ENCODE results near the gene NTNG2.
"Not testable (repeated sequence)": the region's sequence is repeated elsewhere in the genome, so short reads cannot be mapped to it uniquely, and the experiment has no call there.

NTNG2 gene

DNA sequence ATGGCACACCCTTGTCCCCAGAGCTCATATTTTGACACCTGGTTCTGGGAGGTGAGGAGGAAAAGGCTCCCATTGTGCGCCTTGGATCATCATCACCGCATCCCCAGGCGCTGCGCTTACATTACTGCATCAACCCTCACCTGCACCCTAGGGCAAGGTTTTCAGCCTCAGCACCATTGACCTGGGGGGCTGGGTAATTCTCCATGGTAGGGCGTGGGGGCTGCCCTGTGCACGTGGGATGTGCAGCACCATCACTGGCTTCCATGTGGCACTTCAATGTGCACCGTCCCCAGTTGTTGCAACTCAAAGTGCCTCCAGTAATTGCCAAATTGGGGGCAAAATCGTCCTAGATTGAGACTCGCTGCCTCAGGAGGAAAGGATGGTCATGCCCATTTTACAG is 83.6 kb downstream of the NTNG2 start:
- no peak for TF ChIP-seq JUND (IDR thresholded peaks at IDR 0.05; ENCODE audit: low read depth)
- DNase-seq (ENCODE audit: low read depth in 1 of 2, low spot score in 1 of 2) = no peak
- in situ Hi-C loops (cut with HindIII; ENCODE audit: low pct_unique_long_range_greater_than_20kb, low sequenced_read_pairs) = no loop called here

- no peak for DNase-seq (ENCODE audit: low read depth in 1 of 2, low spot score in 1 of 2)
- in situ Hi-C loops (cut with HindIII; ENCODE audit: low pct_unique_long_range_greater_than_20kb, low sequenced_read_pairs) = no loop called here
Measured at GRCh38 chr9:132247942-132248341, 86.1 kb downstream of the NTNG2 start.

GRCh38 chr9:132249123-132249522 is 87.3 kb downstream of the NTNG2 start:
- in situ Hi-C loops (cut with HindIII; ENCODE audit: low pct_unique_long_range_greater_than_20kb, low sequenced_read_pairs) = no loop called here
- peak in 1 of 2 experiments; percentile 31 for DNase-seq (ENCODE audit: low read depth in 1 of 2, low spot score in 1 of 2)
- no peak for TF ChIP-seq JUND (IDR thresholded peaks at IDR 0.05; ENCODE audit: low read depth)

More at GRCh38 chr9:132247942-132248341, 86.1 kb downstream of the NTNG2 start:
- TF ChIP-seq JUND (IDR thresholded peaks at IDR 0.05; ENCODE audit: low read depth) = no peak

DNA sequence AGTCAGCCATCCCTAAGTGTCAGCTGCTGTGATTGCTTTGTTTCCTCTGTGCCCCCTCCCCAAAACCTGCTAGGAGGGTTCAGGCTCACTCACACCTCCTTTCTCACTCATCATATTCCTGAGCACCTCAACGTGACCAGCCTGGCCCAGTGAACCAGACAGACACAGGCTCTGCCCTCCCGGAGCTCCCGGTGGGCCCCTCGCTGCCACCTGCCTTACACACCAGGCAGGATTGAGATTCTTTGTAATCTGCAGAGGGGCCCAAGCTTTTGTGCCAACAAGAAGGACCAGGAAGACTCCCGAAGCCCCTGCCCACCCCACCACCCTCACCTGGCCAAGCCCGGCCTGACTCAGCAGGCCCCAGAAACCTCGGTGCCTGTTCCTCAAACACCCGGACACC is 87.8 kb downstream of the NTNG2 start:
- DNase-seq (ENCODE audit: low read depth in 1 of 2, low spot score in 1 of 2) = no peak
- in situ Hi-C loops (cut with HindIII; ENCODE audit: low pct_unique_long_range_greater_than_20kb, low sequenced_read_pairs) = no loop called here

DNA sequence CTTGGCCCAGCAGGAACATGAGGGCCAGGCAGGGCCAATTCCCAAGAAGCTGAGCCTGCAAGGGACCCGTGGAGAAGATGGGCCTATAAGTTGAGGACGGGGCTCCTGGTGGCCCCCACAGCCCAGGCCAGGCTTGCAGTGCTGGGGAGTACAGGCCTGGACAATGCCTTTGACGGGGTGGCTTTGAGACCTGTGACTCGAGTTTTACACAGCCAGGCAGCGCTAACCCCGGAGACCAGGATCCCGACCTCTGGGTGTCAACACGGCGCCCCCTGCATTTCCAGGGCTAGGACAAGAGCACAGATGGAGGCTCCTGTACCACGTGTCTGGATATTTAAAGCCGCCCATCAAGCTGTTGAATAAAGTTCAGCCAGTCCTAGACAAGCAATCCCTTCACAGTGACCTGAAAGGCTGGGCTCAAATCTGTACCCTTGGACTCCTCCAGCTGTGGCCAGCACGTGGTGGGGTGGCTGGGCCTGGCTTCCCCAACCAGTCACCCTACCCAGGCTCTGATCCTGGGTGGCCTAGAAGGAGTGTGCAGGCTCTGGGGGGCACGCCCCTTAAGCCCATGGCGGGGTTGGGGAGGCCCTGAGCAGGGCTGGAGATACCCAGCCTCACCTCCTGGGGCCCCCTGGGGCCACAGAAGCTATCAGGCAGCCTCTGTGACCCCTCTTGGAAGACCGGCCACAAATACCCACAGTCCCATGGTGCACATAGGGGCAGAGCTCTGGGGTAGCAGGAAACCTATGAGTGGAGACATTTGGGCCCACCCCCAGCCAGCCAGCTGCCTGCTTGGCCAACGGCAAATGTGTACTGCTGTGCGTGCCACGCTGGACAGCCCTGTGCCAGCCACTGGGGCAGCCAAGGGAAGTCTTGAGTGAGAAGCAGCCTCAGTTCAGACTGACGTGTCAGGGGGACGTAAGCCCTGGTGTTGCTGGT is 88.7 kb downstream of the NTNG2 start:
- no peak for DNase-seq (ENCODE audit: low read depth in 1 of 2, low spot score in 1 of 2)
- in situ Hi-C loops (cut with HindIII; ENCODE audit: low pct_unique_long_range_greater_than_20kb, low sequenced_read_pairs) = no loop called here
- no peak for TF ChIP-seq JUND (IDR thresholded peaks at IDR 0.05; ENCODE audit: low read depth)

More for the DNA sequence above, 87.8 kb downstream of the NTNG2 start:
- no peak for TF ChIP-seq JUND (IDR thresholded peaks at IDR 0.05; ENCODE audit: low read depth)

DNA sequence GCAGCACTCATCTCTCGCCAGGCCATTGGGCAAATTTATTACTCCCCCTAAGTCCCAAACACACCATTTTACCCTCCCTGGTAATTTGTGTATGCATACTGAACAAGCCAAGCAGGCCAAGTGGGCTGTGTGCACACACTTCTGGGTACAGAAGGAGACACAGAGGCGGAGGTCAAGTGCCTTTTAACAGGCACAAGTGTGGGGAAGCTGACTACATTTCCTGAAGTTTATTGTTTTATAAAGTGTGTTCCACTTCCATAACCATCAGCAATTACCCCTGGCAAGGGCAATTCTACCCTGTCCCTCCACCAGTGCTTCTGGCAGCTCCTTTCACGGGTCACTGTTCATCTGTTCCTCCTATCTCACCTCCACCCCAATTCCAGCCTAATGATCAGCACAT is 99.0 kb downstream of the NTNG2 start:
- no peak for TF ChIP-seq JUND (IDR thresholded peaks at IDR 0.05; ENCODE audit: low read depth)
- no peak for DNase-seq (ENCODE audit: low read depth in 1 of 2, low spot score in 1 of 2)
- in situ Hi-C loops (cut with HindIII; ENCODE audit: low pct_unique_long_range_greater_than_20kb, low sequenced_read_pairs) = no loop called here

DNA sequence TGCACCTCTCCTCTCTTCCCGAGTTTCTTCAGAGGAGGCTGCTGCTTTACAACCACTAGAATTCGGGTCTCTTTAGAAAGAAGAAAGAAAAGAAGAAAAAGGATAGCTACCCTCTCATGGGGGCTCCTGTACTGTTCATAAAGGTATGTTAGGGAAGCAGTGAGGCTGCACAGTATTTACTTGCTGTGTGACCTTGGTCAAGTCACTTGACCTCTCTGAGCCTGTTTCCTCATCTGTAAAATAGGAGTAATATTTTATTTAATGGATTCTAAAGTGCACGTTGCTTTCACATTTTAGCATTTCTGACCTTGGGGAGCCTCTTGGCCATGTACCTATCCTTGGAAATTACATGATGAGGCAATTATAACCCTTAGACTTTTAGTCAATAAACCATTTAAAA is 104.2 kb downstream of the NTNG2 start:
- no peak for DNase-seq (ENCODE audit: low read depth in 1 of 2, low spot score in 1 of 2)
- in situ Hi-C loops (cut with HindIII; ENCODE audit: low pct_unique_long_range_greater_than_20kb, low sequenced_read_pairs) = no loop called here
- no peak for TF ChIP-seq JUND (IDR thresholded peaks at IDR 0.05; ENCODE audit: low read depth)

GRCh38 chr9:132267660-132268059 is 105.8 kb downstream of the NTNG2 start:
- TF ChIP-seq JUND (IDR thresholded peaks at IDR 0.05; ENCODE audit: low read depth) = no peak
- in situ Hi-C loops (cut with HindIII; ENCODE audit: low pct_unique_long_range_greater_than_20kb, low sequenced_read_pairs) = no loop called here
- no peak for DNase-seq (ENCODE audit: low read depth in 1 of 2, low spot score in 1 of 2)

DNA sequence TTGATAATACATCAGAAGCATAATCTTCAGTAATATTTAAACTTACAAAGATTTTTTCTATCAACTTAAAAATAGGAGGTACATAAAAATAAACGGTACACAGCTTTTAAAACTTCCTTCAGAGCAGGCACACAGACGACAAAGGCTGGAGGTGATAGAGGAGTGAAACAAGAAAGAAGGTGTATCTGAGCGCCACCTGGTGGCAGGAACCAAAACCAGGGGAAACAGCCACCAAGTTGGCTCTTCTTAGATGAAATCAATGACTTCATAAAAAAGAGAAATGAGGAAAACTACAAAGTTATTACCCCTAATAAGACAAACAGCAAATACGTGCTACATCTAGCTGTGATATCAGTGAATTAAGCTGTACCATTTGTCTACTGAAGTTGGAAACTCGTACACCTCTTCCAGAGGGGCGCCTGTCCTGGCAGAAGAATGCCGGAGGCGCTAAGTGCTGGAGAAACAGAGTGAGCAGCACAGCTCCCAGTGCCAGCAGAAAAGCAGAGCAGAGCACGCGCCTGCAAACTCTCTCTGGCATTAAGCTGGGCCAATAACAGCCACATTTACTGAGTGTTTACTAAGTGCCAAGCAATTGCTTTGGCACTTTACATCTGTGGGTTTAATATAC is 107.0 kb downstream of the NTNG2 start:
- in situ Hi-C loops (cut with HindIII; ENCODE audit: low pct_unique_long_range_greater_than_20kb, low sequenced_read_pairs) = no loop called here
- TF ChIP-seq JUND (IDR thresholded peaks at IDR 0.05; ENCODE audit: low read depth) = no peak
- DNase-seq (ENCODE audit: low read depth in 1 of 2, low spot score in 1 of 2) = peak; percentile 67 to 83

- in situ Hi-C loops (cut with HindIII; ENCODE audit: low pct_unique_long_range_greater_than_20kb, low sequenced_read_pairs) = not testable (repeated sequence)
- DNase-seq (ENCODE audit: low read depth in 1 of 2, low spot score in 1 of 2) = peak in 1 of 2 experiments; percentile 73
Measured at GRCh38 chr9:132269704-132270516, 108.1 kb downstream of the NTNG2 start.

DNA sequence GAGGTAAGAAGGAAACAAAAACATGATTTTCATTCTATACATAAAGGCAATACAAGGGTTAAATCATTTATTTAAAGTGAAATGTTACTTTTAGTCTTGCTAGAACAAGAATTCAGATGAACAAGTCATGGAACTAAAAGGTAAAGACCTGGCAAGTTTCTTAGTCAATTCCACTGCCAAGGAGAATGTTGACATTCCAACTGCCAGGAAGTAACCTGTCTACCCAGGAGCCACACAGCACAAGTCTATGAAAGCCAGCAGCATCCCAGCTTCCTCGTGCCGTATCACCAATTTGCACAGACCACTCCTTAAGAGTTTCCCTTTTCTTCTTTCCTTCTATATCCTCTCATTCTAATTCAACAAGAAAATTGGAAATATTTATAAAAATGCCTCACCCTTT is 113.0 kb downstream of the NTNG2 start:
- TF ChIP-seq JUND (IDR thresholded peaks at IDR 0.05; ENCODE audit: low read depth) = no peak
- in situ Hi-C loops (cut with HindIII; ENCODE audit: low pct_unique_long_range_greater_than_20kb, low sequenced_read_pairs) = no loop called here
- DNase-seq (ENCODE audit: low read depth in 1 of 2, low spot score in 1 of 2) = peak; percentile 32 to 62

DNA sequence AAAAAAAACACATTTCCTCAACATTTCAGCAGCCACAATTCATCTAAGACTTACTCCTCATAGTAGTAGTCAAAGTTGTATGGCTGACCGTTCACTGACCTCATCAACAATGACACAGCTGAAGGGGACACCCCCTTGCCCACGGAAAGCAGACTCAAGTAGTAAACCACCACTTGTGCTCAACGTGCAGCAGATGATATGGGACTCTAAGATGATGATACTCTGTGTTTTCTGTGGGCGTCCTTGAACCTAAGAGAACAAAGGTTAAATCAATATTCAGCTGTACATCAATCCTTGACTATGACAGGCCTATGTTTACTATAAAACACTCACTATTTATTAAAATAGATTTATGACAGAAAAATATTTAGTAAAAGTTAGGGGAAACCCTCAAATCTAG is 121.3 kb downstream of the NTNG2 start:
- in situ Hi-C loops (cut with HindIII; ENCODE audit: low pct_unique_long_range_greater_than_20kb, low sequenced_read_pairs) = no loop called here
- TF ChIP-seq JUND (IDR thresholded peaks at IDR 0.05; ENCODE audit: low read depth) = no peak
- DNase-seq (ENCODE audit: low read depth in 1 of 2, low spot score in 1 of 2) = no peak
